Mesenchymal stem cell (in vitro differentiated cells and primary cell): ENCODE results near the gene SUGCT.

ENCODE experiments used
- DNase-seq: peaks from one replicate; pipeline ENCODE4 v3.0.0-alpha.2; 2013
- H2AFZ ChIP-seq: one replicate; pipeline ENCODE4 v1.6.1; 2013; ENCODE audit warnings: low read depth, mild to moderate bottlenecking, control low read depth, inconsistent platforms, low read length, moderate library complexity
- H2AK5ac ChIP-seq: 2 replicates; pipeline ENCODE4 v1.6.1; 2013; ENCODE audit warnings: low read length, moderate library complexity, mild to moderate bottlenecking, inconsistent platforms; ENCODE audit not compliant: severe bottlenecking
- H2BK120ac ChIP-seq: one replicate; pipeline ENCODE4 v1.6.1; 2013; ENCODE audit warnings: low read depth, mild to moderate bottlenecking, inconsistent platforms, low read length, moderate library complexity
- H2BK12ac ChIP-seq, 2 experiments: one replicate each; pipeline ENCODE4 v1.6.1; 2013; ENCODE audit warnings: inconsistent platforms in 2 of 2, low read length in 2 of 2, mild to moderate bottlenecking in 2 of 2, moderate library complexity in 2 of 2, control low read depth in 1 of 2
- H2BK15ac ChIP-seq: one replicate; pipeline ENCODE4 v1.6.1; 2013; ENCODE audit warnings: mild to moderate bottlenecking, low read depth, inconsistent platforms; ENCODE audit not compliant: poor library complexity, severe bottlenecking
- H2BK5ac ChIP-seq: 2 replicates; pipeline ENCODE4 v1.6.1; 2013; ENCODE audit warnings: low read depth, mild to moderate bottlenecking, low read length, control low read depth, inconsistent platforms; ENCODE audit not compliant: poor library complexity, severe bottlenecking
- H3K14ac ChIP-seq, 2 experiments: one replicate each; pipeline ENCODE4 v1.6.1; 2013; ENCODE audit warnings: inconsistent platforms in 2 of 2, low read length in 2 of 2, control low read depth in 1 of 2, mild to moderate bottlenecking in 1 of 2, moderate library complexity in 1 of 2
- H3K18ac ChIP-seq, 2 experiments: one replicate each; pipeline ENCODE4 v1.6.1; 2013; ENCODE audit warnings: inconsistent platforms in 2 of 2, low read length in 2 of 2, control low read depth in 1 of 2, low read depth in 1 of 2, mild to moderate bottlenecking in 1 of 2
- H3K23ac ChIP-seq, 2 experiments: one replicate each; pipeline ENCODE4 v1.6.1; 2013; ENCODE audit warnings: inconsistent platforms in 2 of 2, low read length in 2 of 2, mild to moderate bottlenecking in 2 of 2, moderate library complexity in 2 of 2, control low read depth in 1 of 2
- H3K27ac ChIP-seq: 2 replicates; pipeline ENCODE4 v1.5.1; 2013; ENCODE audit warnings: mild to moderate bottlenecking, moderate library complexity, low read length, control low read depth, inconsistent platforms; ENCODE audit not compliant: poor library complexity, severe bottlenecking
- H3K27me3 ChIP-seq, 2 experiments: 2 replicates each; pipeline versions ENCODE4 v1.6.1 to v1.7.0; 2013; ENCODE audit warnings: low read length in 2 of 2, mild to moderate bottlenecking in 2 of 2, moderate library complexity in 2 of 2, control low read depth in 1 of 2, inconsistent platforms in 1 of 2; ENCODE audit not compliant: control insufficient read depth in 1 of 2, insufficient read depth in 1 of 2
- H3K36me3 ChIP-seq, 2 experiments: 2 replicates each; pipeline versions ENCODE4 v1.6.1 to v1.7.0; 2013; ENCODE audit warnings: low read length in 2 of 2, control low read depth in 1 of 2, inconsistent platforms in 1 of 2, low read depth in 1 of 2, mild to moderate bottlenecking in 1 of 2; ENCODE audit not compliant: insufficient read depth in 2 of 2, control insufficient read depth in 1 of 2
- H3K4ac ChIP-seq, 2 experiments: one replicate each; pipeline ENCODE4 v1.6.1; 2013; ENCODE audit warnings: inconsistent platforms in 2 of 2, low read length in 2 of 2, mild to moderate bottlenecking in 2 of 2, moderate library complexity in 2 of 2, control low read depth in 1 of 2, low read depth in 1 of 2
- H3K4me1 ChIP-seq: 2 replicates; pipeline ENCODE4 v1.6.1; 2013; ENCODE audit warnings: low read depth, low read length, control low read depth; ENCODE audit not compliant: control insufficient read depth, insufficient read depth
- H3K4me2 ChIP-seq: 2 replicates; pipeline ENCODE4 v1.6.1; 2013; ENCODE audit warnings: low read length, mild to moderate bottlenecking, inconsistent platforms; ENCODE audit not compliant: poor library complexity, severe bottlenecking
- H3K4me3 ChIP-seq, 2 experiments: 2 replicates each; pipeline versions ENCODE4 v1.5.1 to v1.7.0; 2013; ENCODE audit warnings: low read length in 2 of 2, mild to moderate bottlenecking in 2 of 2, control low read depth in 1 of 2, low read depth in 1 of 2; ENCODE audit not compliant: insufficient read depth in 1 of 2
- H3K79me1 ChIP-seq: replicated peaks from 2 replicates; pipeline ENCODE4 v1.6.1; 2013; ENCODE audit warnings: mild to moderate bottlenecking, control low read depth, low read length, inconsistent platforms; ENCODE audit not compliant: poor library complexity, severe bottlenecking
- H3K9ac ChIP-seq: 2 replicates; pipeline ENCODE4 v1.7.0; 2013; ENCODE audit warnings: mild to moderate bottlenecking, low read length, moderate library complexity
- H3K9me3 ChIP-seq: 2 replicates; pipeline ENCODE4 v1.7.0; 2013; ENCODE audit warnings: mild to moderate bottlenecking, low read length; ENCODE audit not compliant: control insufficient read depth
- H4K8ac ChIP-seq: one replicate; pipeline ENCODE4 v1.6.1; 2013; ENCODE audit warnings: inconsistent platforms, mild to moderate bottlenecking, low read length, moderate library complexity
- H4K91ac ChIP-seq: one replicate; pipeline ENCODE4 v1.6.1; 2013; ENCODE audit warnings: mild to moderate bottlenecking, low read length, inconsistent platforms
- WGBS: methylation state at CpG from one replicate; pipeline ENCODE4 v1.1.7; 2013; ENCODE audit warnings: mixed read lengths; 5-methylcytosine and 5-hydroxymethylcytosine counted together

The SUGCT gene

GRCh38 chr7:40527723-40528122 is 392.9 kb downstream of the SUGCT start:
- Histone ChIP-seq H3K4ac (no peak overlapping the region), H2BK15ac (no peak overlapping the region), H3K9me3 (no peaks in the 10 kb centered on the region), H2BK5ac (no peak overlapping the region), H3K9ac (no peak overlapping the region), H3K4me2 (no peak overlapping the region), H3K27ac (no peak overlapping the region), H2BK12ac (no peak overlapping the region), H3K36me3 (no peaks in the 10 kb centered on the region), H3K14ac (no peak overlapping the region), H3K18ac (no peak overlapping the region), H2BK120ac (no peak overlapping the region), H4K8ac (no peak overlapping the region), H2AK5ac (no peak overlapping the region), H3K4me1 (no peaks in the 10 kb centered on the region), H3K23ac (no peak overlapping the region), H3K4me3 (no peak overlapping the region), H3K27me3 (no peaks in the 10 kb centered on the region), H3K79me1 (no peaks in the 10 kb centered on the region), H4K91ac (no peak overlapping the region), H2AFZ (no peak overlapping the region)
- DNase-seq, result no peak

- H3K36me3 ChIP-seq, result no peaks in the 10 kb centered on the region
These were observed 395.5 kb downstream of the SUGCT start for GRCh38 chr7:40530292-40530691.

GRCh38 chr7:40531956-40532355 is 397.2 kb downstream of the SUGCT start:
- no CpG with 5 or more reads among the region's 3 CpGs for WGBS
- no peak overlapping the region for H4K91ac ChIP-seq
- H2BK15ac ChIP-seq, result no peak overlapping the region
- H3K36me3 ChIP-seq, result no peaks in the 10 kb centered on the region
- no peak overlapping the region for H2BK12ac ChIP-seq
- no peaks in the 10 kb centered on the region for H3K27me3 ChIP-seq
- no peak overlapping the region for H3K4me3 ChIP-seq
- H2BK120ac ChIP-seq, result no peak overlapping the region
- H3K4me1 ChIP-seq, result no peaks in the 10 kb centered on the region
- no peak overlapping the region for H2AK5ac ChIP-seq
- H2AFZ ChIP-seq, result no peak overlapping the region
- DNase-seq, result no peak
- H4K8ac ChIP-seq, result no peak overlapping the region
- H3K79me1 ChIP-seq, result no peaks in the 10 kb centered on the region
- H3K27ac ChIP-seq, result no peak overlapping the region
- H3K4ac ChIP-seq, result no peak overlapping the region
- H3K9me3 ChIP-seq, result no peaks in the 10 kb centered on the region
- no peak overlapping the region for H2BK5ac ChIP-seq
- H3K4me2 ChIP-seq, result no peak overlapping the region
- no peak overlapping the region for H3K18ac ChIP-seq
- H3K9ac ChIP-seq, result no peak overlapping the region
- no peak overlapping the region for H3K14ac ChIP-seq
- no peak overlapping the region for H3K23ac ChIP-seq

More at GRCh38 chr7:40530292-40530691, 395.5 kb downstream of the SUGCT start:
- Histone ChIP-seq H4K8ac (no peak overlapping the region), H3K4me2 (no peak overlapping the region), H3K27me3 (no peaks in the 10 kb centered on the region), H2BK5ac (no peak overlapping the region), H3K27ac (no peak overlapping the region), H2AK5ac (no peak overlapping the region), H2AFZ (no peak overlapping the region), H4K91ac (no peak overlapping the region), H3K9ac (no peak overlapping the region), H3K9me3 (no peaks in the 10 kb centered on the region), H3K4ac (no peak overlapping the region), H3K18ac (no peak overlapping the region), H3K4me1 (no peaks in the 10 kb centered on the region), H2BK15ac (no peak overlapping the region), H3K14ac (no peak overlapping the region), H2BK120ac (no peak overlapping the region), H3K79me1 (no peaks in the 10 kb centered on the region), H3K23ac (no peak overlapping the region), H3K4me3 (no peak overlapping the region), H2BK12ac (no peak overlapping the region)
- DNase-seq, result no peak

- H3K9ac ChIP-seq, result no peak overlapping the region
- no peaks in the 10 kb centered on the region for H3K27me3 ChIP-seq
- H2BK120ac ChIP-seq, result no peak overlapping the region
- no peak for DNase-seq
- no peak overlapping the region for H2AFZ ChIP-seq
- no peak overlapping the region for H4K91ac ChIP-seq
- no peak overlapping the region for H3K4me2 ChIP-seq
- H2BK12ac ChIP-seq, result no peak overlapping the region
- H3K14ac ChIP-seq, result no peak overlapping the region
- H3K23ac ChIP-seq, result no peak overlapping the region
- no peak overlapping the region for H4K8ac ChIP-seq
- H3K4me1 ChIP-seq, result no peaks in the 10 kb centered on the region
- 89% methylated on average over 3 of the region's 3 CpGs for WGBS
- H3K4ac ChIP-seq, result no peak overlapping the region
- H3K18ac ChIP-seq, result no peak overlapping the region
- no peak overlapping the region for H3K27ac ChIP-seq
- no peak overlapping the region for H3K4me3 ChIP-seq
- no peaks in the 10 kb centered on the region for H3K36me3 ChIP-seq
- no peak overlapping the region for H2BK5ac ChIP-seq
- no peak overlapping the region for H2AK5ac ChIP-seq
- no peaks in the 10 kb centered on the region for H3K9me3 ChIP-seq
- H2BK15ac ChIP-seq, result no peak overlapping the region
- no peaks in the 10 kb centered on the region for H3K79me1 ChIP-seq
These were observed 400.9 kb downstream of the SUGCT start for GRCh38 chr7:40535678-40536077.
